Lung microvascular endothelial cell (primary cell): ENCODE data around the gene SUPT4H1. TPM values are rescaled to one million over a fixed set of nuclear protein-coding genes. Genes with fewer than 3 reads are reported as not detected.
"Not testable (repeated sequence)": the region's sequence is repeated elsewhere in the genome, so short reads cannot be mapped to it uniquely, and the experiment has no call there.

Experiments used
- DNase-seq, 2 donors: peaks; one replicate each; pipeline versions ENCODE4 v3.0.0 to v3.0.0-alpha.2; 2010; ENCODE audit warnings: low read depth in 2 of 2
- total RNA-seq: library from RNA; depleted of rRNA; stranded (reverse); fragments of >200 nt; gene quantifications from 2 replicates; pipeline ENCODE4 v1.2.1, GENCODE V29; 2014

The SUPT4H1 gene
- total RNA-seq = 50.8 and 55.0 TPM in 2 replicates

- DNase-seq = peak; percentile 93
These were observed at the start of gene SUPT4H1 for GRCh38 chr17:58351831-58352595. SUPT4H1 (minus strand) TSS chr17:58352201; CDS start chr17:58352135, 66 bp downstream.

DNA sequence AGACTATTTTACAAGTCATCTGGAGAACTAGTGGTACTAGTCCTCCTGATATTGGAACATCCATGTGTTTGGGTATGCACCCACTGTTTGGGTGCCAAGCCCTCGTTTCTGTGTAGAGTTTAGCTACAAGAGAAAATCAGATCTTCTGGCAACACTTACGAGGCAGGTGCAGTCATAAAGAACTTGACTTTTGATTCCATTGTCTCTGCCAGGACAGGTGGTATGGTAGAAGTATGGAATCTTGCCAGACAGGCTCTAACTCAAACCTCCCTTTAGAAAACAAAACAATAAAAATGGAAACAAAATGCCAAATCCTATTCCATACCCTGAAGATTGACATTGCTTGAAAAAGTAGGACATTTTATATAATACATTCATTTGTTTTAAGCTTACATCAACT lies 49.3 kb upstream of the SUPT4H1 start:
- DNase-seq = no peak

GRCh38 chr17:58400826-58401225 lies 48.8 kb upstream of the SUPT4H1 start:
- DNase-seq = no peak

GRCh38 chr17:58399974-58400373 lies 48.0 kb upstream of the SUPT4H1 start:
- no peak for DNase-seq

- DNase-seq = no peak
These were observed 46.7 kb upstream of the SUPT4H1 start for GRCh38 chr17:58398574-58399266.

GRCh38 chr17:58397421-58397820 lies 45.4 kb upstream of the SUPT4H1 start:
- not testable (repeated sequence) for DNase-seq

- DNase-seq = no peak
These were observed 44.2 kb upstream of the SUPT4H1 start for GRCh38 chr17:58396173-58396572.

DNA sequence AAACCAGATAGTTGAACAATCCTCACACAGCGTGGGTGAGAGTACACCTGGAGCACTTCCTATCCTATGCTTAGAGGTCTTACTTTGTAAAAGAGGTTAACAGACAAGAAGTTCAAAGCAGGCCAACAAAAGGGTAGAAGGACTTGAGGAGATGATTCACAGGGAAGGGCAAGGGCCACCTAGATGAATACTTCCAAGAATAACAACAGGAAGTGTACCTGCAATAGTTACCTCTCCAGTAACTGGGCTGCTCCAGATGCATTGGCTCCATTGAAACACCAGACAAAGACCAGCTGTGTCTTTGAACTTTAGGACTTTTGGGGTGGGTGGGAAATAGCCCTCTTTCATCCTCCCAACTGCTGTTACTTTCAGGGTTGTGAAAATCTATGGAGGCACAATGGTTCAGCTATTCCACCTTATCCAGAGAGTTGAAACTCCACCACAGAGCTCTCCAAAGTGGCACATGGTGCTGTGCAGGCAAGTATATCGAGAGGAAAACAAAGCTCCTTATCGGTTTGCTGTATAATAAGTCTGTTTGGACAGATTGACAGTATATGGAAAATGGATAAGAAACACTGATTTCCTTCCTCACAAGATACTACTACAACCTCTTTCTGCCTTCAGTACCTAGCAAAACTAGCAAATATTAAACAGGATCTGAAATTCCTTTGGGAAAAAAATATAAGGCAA lies 42.7 kb upstream of the SUPT4H1 start:
- DNase-seq = no peak

GRCh38 chr17:58391302-58391984 lies 39.4 kb upstream of the SUPT4H1 start:
- peak; percentile 53 to 68 for DNase-seq

DNA sequence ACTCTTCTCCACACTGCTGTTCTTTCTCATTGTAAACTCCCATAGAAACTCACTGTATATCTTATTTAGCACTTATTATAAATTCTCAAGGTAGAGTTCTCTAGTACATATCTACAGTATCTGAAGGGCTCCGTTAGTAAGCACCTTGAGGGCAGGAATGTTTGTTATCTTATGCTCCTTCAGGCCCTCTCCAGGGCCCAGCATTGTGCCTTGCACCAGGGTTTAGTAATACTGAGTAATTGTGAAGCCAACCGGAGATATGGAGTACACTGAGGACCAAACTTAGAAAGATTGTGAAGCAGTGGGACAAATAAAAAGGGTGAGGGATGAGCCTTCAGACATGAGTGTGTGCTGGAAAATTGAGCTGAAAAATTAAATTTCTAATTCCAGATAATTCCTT lies 38.9 kb upstream of the SUPT4H1 start:
- no peak for DNase-seq

DNA sequence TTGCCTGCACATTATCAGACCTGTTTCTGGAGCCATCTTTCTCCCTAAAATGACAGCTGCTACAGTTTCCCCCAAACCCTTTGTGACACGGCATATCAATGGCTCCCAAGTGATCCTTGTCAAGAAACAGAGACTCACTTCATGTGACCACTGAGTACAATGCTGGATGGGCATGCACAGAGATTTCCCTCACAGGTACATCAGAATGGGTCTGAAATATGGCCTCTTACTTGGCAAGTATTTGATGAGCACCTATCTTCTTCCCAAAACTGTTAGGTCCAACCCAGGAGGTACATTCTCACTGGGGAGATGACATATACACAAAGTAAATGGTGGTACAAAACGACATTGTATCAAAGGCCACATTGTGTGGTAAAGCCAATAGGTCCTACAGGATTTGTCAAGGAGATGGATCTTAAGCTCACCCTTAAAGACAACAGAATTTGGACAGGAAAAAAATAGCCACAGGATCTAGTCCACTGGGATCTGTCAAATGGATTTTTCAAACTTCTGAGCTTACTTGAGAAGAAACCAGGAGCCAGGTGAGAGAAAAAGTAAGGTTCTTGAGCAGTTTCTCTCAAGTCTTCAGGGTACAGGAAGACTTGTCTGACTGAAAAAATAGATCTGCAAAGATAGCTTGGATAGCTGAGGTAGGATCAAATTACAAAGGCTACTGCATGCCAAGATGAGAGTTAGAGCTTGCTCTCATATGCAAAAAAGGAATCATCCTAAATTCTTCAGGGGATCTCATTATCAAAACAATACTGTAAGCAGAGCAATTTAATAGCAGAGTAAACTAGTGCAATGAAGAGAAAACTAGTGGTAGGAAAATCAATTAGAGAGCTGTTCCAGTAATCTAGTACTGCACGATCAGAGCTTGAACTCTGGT lies 36.5 kb upstream of the SUPT4H1 start:
- no peak for DNase-seq

- no peak for DNase-seq
These were observed 35.8 kb upstream of the SUPT4H1 start for GRCh38 chr17:58387834-58388233.

- DNase-seq = no peak
These were observed 34.7 kb upstream of the SUPT4H1 start for GRCh38 chr17:58386708-58387107.

GRCh38 chr17:58385359-58385899 lies 33.4 kb upstream of the SUPT4H1 start:
- DNase-seq = no peak

- DNase-seq = no peak
These were observed 32.9 kb upstream of the SUPT4H1 start for GRCh38 chr17:58384897-58385296.

- no peak for DNase-seq
These were observed 32.0 kb upstream of the SUPT4H1 start for GRCh38 chr17:58383892-58384462.

GRCh38 chr17:58382872-58383242 lies 30.9 kb upstream of the SUPT4H1 start:
- DNase-seq = no peak

- no peak for DNase-seq
These were observed 30.3 kb upstream of the SUPT4H1 start for GRCh38 chr17:58382108-58382871.
